Osteoblast (primary cell): Measurements from ENCODE around the gene STUM. TPM values are rescaled to one million over a fixed set of nuclear protein-coding genes. Genes with fewer than 3 reads are reported as not detected.

Experiments used
- DNase-seq: peaks from one replicate; pipeline ENCODE4 v3.0.0; 2011; ENCODE audit warnings: low spot score, mixed read lengths; ENCODE audit not compliant: insufficient read length; ENCODE audit errors: missing footprints
- H2AFZ ChIP-seq: 2 replicates; pipeline ENCODE4 v1.6.0; 2011; ENCODE audit warnings: mild to moderate bottlenecking, low read length
- H3K27ac ChIP-seq: 2 replicates; pipeline ENCODE4 v1.5.1; 2011; ENCODE audit warnings: mild to moderate bottlenecking, low read depth, low read length, moderate library complexity
- H3K27me3 ChIP-seq: 2 replicates; pipeline ENCODE4 v1.6.0; 2012; ENCODE audit warnings: mild to moderate bottlenecking, control low read depth, inconsistent platforms, low read length, moderate library complexity; ENCODE audit not compliant: insufficient read depth
- H3K36me3 ChIP-seq: 2 replicates; pipeline ENCODE4 v1.5.1; 2011; ENCODE audit warnings: mild to moderate bottlenecking, low read length, control low read depth, moderate library complexity; ENCODE audit not compliant: insufficient read depth
- H3K4me1 ChIP-seq: 2 replicates; pipeline ENCODE4 v1.5.1; 2011; ENCODE audit warnings: mild to moderate bottlenecking, low read length, control low read depth, moderate library complexity; ENCODE audit not compliant: insufficient read depth
- H3K4me2 ChIP-seq: 2 replicates; pipeline ENCODE4 v1.6.0; 2011; ENCODE audit warnings: mild to moderate bottlenecking, low read length; ENCODE audit not compliant: insufficient read depth
- H3K4me3 ChIP-seq: fragments of 200-600 bp; sonication (generic); 3 replicates; pipeline ENCODE4 v1.5.1; 2012; ENCODE audit warnings: mild to moderate bottlenecking, low read length, inconsistent platforms; ENCODE audit not compliant: insufficient read depth
- H3K79me2 ChIP-seq: 2 replicates; pipeline ENCODE4 v1.6.0; 2012; ENCODE audit warnings: mild to moderate bottlenecking, low read length, control low read depth, inconsistent platforms; ENCODE audit not compliant: insufficient read depth
- H3K9me3 ChIP-seq: 2 replicates; pipeline ENCODE4 v1.5.1; 2011; ENCODE audit warnings: low read depth, low read length, control low read depth
- H4K20me1 ChIP-seq: 2 replicates; pipeline ENCODE4 v1.6.0; 2012; ENCODE audit warnings: mild to moderate bottlenecking, low read length, control low read depth; ENCODE audit not compliant: insufficient read depth
- total RNA-seq: library from RNA; depleted of rRNA; stranded (reverse); fragments of >200 nt; gene quantifications from 2 replicates; pipeline ENCODE4 v1.2.3, GENCODE V29; 2012
- TF ChIP-seq, protein P1 (sequence below): IDR thresholded peaks from 2 replicates; pipeline ENCODE4 v1.5.1; 2011; ENCODE audit warnings: mild to moderate bottlenecking, low read depth, low read length, moderate library complexity; ENCODE audit errors: extremely low read depth

Gene STUM
- total RNA-seq, 1 donor, result under 0.01 TPM

DNA sequence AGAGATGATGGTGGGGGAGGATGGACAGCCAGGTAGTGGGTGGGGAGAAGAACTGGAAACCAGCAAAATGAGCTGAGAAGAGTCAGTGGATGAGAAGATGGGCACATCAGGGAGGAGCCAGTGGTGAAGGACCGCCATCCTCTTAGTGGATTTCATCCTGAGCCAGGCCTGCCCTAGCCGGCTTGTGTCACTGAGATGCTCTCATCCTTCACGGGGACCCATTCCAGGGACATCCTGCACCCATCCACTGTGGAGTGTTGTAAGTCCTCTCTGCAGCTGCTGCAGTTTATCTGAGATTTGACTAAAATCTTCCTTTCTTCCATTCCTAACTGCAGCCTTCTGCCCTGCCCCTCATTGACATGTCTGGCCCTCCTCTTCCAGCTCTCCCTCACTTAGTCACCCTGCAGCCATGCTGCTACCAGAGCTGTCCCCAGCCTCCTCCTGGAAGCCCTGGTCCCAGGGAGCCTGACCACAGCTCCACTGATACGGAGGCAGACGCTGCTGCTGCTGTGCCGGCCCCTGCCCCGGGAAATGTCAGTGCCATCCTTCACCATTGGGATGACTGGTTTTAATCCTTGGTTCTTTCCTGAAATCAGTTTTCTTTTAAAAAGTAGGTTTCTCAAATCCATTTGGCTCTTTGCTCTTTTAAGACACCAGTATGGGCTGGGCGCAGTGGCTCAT, 33.2 kb downstream of the STUM start:
- no peaks in the 10 kb centered on the region for H3K36me3 ChIP-seq
- no peaks in the 10 kb centered on the region for H3K9me3 ChIP-seq
- no peaks in the 10 kb centered on the region for H4K20me1 ChIP-seq
- no peak overlapping the region for H3K4me3 ChIP-seq
- H3K4me1 ChIP-seq, result no peaks in the 10 kb centered on the region
- H2AFZ ChIP-seq, result no peak overlapping the region
- H3K27me3 ChIP-seq, result no peaks in the 10 kb centered on the region
- no peak overlapping the region for H3K4me2 ChIP-seq
- no peak overlapping the region for H3K27ac ChIP-seq
- H3K79me2 ChIP-seq, result no peaks in the 10 kb centered on the region
- no peak for DNase-seq
- TF ChIP-seq, protein P1, sequence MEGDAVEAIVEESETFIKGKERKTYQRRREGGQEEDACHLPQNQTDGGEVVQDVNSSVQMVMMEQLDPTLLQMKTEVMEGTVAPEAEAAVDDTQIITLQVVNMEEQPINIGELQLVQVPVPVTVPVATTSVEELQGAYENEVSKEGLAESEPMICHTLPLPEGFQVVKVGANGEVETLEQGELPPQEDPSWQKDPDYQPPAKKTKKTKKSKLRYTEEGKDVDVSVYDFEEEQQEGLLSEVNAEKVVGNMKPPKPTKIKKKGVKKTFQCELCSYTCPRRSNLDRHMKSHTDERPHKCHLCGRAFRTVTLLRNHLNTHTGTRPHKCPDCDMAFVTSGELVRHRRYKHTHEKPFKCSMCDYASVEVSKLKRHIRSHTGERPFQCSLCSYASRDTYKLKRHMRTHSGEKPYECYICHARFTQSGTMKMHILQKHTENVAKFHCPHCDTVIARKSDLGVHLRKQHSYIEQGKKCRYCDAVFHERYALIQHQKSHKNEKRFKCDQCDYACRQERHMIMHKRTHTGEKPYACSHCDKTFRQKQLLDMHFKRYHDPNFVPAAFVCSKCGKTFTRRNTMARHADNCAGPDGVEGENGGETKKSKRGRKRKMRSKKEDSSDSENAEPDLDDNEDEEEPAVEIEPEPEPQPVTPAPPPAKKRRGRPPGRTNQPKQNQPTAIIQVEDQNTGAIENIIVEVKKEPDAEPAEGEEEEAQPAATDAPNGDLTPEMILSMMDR, result no peak

DNA sequence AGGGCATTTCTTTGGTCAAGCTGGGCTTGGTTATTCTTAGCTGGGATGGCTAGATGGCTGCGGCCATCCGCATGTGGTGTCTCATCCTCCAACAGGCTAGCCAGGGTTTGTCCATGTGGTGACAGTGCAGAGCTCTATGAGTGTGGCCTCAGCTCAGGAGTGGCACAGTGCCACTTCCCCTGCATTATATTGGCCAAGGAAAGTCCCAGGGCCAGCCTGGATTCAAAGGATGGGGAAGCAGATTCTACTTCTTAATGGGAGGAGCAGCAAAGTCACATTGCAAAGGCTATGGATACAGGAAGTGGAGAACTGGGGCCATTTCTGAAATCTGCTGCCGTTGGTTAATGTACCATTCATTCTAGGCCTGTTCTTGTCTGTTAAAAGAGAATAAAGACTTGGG, 34.4 kb downstream of the STUM start:
- no peaks in the 10 kb centered on the region for H3K36me3 ChIP-seq
- no peaks in the 10 kb centered on the region for H3K9me3 ChIP-seq
- H3K79me2 ChIP-seq, result no peaks in the 10 kb centered on the region
- H3K4me3 ChIP-seq, result no peak overlapping the region
- no peaks in the 10 kb centered on the region for H4K20me1 ChIP-seq
- H3K4me1 ChIP-seq, result no peaks in the 10 kb centered on the region
- no peak for DNase-seq
- H3K4me2 ChIP-seq, result no peak overlapping the region
- TF ChIP-seq, protein P1, result no peak
- H2AFZ ChIP-seq, result no peak overlapping the region
- no peak overlapping the region for H3K27ac ChIP-seq
- peaks cover 3% of the 10 kb centered on the region for H3K27me3 ChIP-seq

GRCh38 chr1:226584164-226584563, 35.6 kb downstream of the STUM start:
- H3K36me3 ChIP-seq, result no peaks in the 10 kb centered on the region
- no peaks in the 10 kb centered on the region for H3K79me2 ChIP-seq
- TF ChIP-seq, protein P1, result no peak
- no peaks in the 10 kb centered on the region for H4K20me1 ChIP-seq
- H3K4me3 ChIP-seq, result no peak overlapping the region
- H2AFZ ChIP-seq, result no peak overlapping the region
- no peaks in the 10 kb centered on the region for H3K4me1 ChIP-seq
- peaks cover 3% of the 10 kb centered on the region for H3K27me3 ChIP-seq
- no peak for DNase-seq
- H3K27ac ChIP-seq, result no peak overlapping the region
- no peak overlapping the region for H3K4me2 ChIP-seq
- H3K9me3 ChIP-seq, result no peaks in the 10 kb centered on the region

- H3K9me3 ChIP-seq, result no peaks in the 10 kb centered on the region
- H3K4me3 ChIP-seq, result no peak overlapping the region
- TF ChIP-seq, protein P1, result no peak
- H3K4me2 ChIP-seq, result no peak overlapping the region
- H3K4me1 ChIP-seq, result no peaks in the 10 kb centered on the region
- no peak overlapping the region for H2AFZ ChIP-seq
- no peak overlapping the region for H3K27ac ChIP-seq
- DNase-seq, result no peak
- H3K79me2 ChIP-seq, result no peaks in the 10 kb centered on the region
- peaks cover 3% of the 10 kb centered on the region for H3K27me3 ChIP-seq
- H4K20me1 ChIP-seq, result no peaks in the 10 kb centered on the region
- H3K36me3 ChIP-seq, result no peaks in the 10 kb centered on the region
Measured at GRCh38 chr1:226586116-226586515, 37.6 kb downstream of the STUM start.
